ENCODE results near the gene GRIN3B. TPM values are rescaled to one million over a fixed set of nuclear protein-coding genes. Genes with fewer than 3 reads are reported as not detected.

The GRIN3B gene
- total and polyA plus RNA-seq, 9 donors: 0.11 to 0.58 (median 0.30) TPM; not detected in 1

- H3K36me3 ChIP-seq (ENCODE audit: control insufficient read depth, insufficient read depth, low read length): peaks cover 39% of the 10 kb centered on the region
- peaks cover 25% of the 10 kb centered on the region for H3K4me1 ChIP-seq (ENCODE audit: control insufficient read depth, insufficient read depth, low read length)
- H3K27ac ChIP-seq (ENCODE audit: low read length): no peak overlapping the region
- no peaks in the 10 kb centered on the region for H3K9me3 ChIP-seq (replicated peaks; ENCODE audit: control insufficient read depth, low read depth, low read length)
- DNase-seq: no peak
- no peak overlapping the region for H3K4me3 ChIP-seq (ENCODE audit: low read length)
- WGBS (ENCODE audit: insufficient coverage): 95% methylated on average over 14 of the region's 20 CpGs
- H3K27me3 ChIP-seq (ENCODE audit: control insufficient read depth, insufficient read depth, low read length): no peaks in the 10 kb centered on the region
Measured at GRCh38 chr19:1032264-1032867, 32.1 kb downstream of the GRIN3B start.

GRCh38 chr19:1035998-1036621 is 35.9 kb downstream of the GRIN3B start:
- no peak for DNase-seq
- Histone ChIP-seq H3K4me1 (ENCODE audit: control insufficient read depth, insufficient read depth, low read length) (peaks cover 25% of the 10 kb centered on the region), H3K27me3 (ENCODE audit: control insufficient read depth, insufficient read depth, low read length) (no peaks in the 10 kb centered on the region), H3K4me3 (ENCODE audit: low read length) (no peak overlapping the region), H3K9me3 (replicated peaks; ENCODE audit: control insufficient read depth, low read depth, low read length) (no peaks in the 10 kb centered on the region), H3K36me3 (ENCODE audit: control insufficient read depth, insufficient read depth, low read length) (peaks cover 41% of the 10 kb centered on the region), H3K27ac (ENCODE audit: low read length) (no peak overlapping the region)
- 87% methylated on average over 24 of the region's 29 CpGs for WGBS (ENCODE audit: insufficient coverage)

DNA sequence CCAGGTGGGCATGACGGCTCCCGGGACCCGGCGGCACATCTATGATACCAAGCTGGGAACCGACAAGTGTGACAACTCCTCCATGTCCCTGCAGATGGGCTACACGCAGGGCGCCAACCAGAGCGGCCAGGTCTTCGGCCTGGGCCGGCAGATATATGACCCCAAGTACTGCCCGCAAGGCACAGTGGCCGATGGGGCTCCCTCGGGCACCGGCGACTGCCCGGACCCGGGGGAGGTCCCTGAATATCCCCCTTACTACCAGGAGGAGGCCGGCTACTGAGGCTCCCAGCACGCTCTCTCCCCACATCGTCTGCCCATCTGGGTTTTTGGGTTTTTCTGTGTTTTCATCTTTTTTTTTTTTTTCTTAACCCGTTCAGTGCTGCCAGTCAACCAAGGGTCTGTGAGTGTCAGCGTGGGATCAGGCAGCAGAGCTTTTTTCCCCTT is 37.4 kb downstream of the GRIN3B start:
- peaks cover 2% of the 10 kb centered on the region for H3K27me3 ChIP-seq (ENCODE audit: control insufficient read depth, insufficient read depth, low read length)
- no peak for DNase-seq
- no peak overlapping the region for H3K4me3 ChIP-seq (ENCODE audit: low read length)
- peaks cover 30% of the 10 kb centered on the region for H3K36me3 ChIP-seq (ENCODE audit: control insufficient read depth, insufficient read depth, low read length)
- peaks cover 41% of the 10 kb centered on the region for H3K4me1 ChIP-seq (ENCODE audit: control insufficient read depth, insufficient read depth, low read length)
- 79% methylated on average over 15 of the region's 22 CpGs for WGBS (ENCODE audit: insufficient coverage)
- H3K27ac ChIP-seq (ENCODE audit: low read length): peak overlapping the region; percentile 59
- H3K9me3 ChIP-seq (replicated peaks; ENCODE audit: control insufficient read depth, low read depth, low read length): no peaks in the 10 kb centered on the region

DNA sequence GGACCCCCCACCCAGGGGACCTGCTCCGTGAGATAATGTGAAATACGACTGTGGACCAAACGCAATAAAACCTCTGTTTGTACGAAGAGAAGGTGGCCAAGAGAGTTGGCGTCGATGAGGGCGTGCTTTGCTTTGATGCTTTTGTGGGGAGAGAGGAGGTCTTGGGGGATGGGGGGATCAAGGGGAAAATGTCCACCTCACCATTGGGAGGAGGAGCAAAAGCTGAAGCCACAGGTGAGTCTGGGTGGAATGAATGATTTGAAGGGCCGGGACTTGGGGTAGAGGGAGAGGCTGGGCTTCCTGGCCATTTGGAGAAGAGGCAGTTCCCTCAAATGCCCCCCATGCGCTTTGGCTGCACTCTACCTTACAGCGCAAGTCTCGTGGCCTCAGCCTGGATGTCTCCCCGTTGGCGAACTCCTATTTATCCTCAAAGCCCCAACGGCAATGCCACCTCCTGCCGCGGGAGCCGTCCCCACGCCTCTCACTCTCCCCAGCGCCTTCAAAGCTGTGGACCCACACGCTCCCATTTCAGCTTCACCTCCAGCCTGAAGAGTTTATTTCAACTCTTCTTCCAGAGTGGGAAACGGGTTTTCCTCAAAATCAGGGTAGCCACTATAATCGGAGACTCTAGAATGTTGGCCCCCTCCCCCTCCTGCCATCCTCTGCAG is 38.9 kb downstream of the GRIN3B start:
- H3K27me3 ChIP-seq (ENCODE audit: control insufficient read depth, insufficient read depth, low read length): peaks cover 2% of the 10 kb centered on the region
- peaks cover 48% of the 10 kb centered on the region for H3K4me1 ChIP-seq (ENCODE audit: control insufficient read depth, insufficient read depth, low read length)
- WGBS (ENCODE audit: insufficient coverage): 55% methylated on average over 17 of the region's 22 CpGs
- H3K9me3 ChIP-seq (replicated peaks; ENCODE audit: control insufficient read depth, low read depth, low read length): no peaks in the 10 kb centered on the region
- H3K36me3 ChIP-seq (ENCODE audit: control insufficient read depth, insufficient read depth, low read length): peaks cover 23% of the 10 kb centered on the region
- no peak overlapping the region for H3K4me3 ChIP-seq (ENCODE audit: low read length)
- H3K27ac ChIP-seq (ENCODE audit: low read length): peak overlapping the region; percentile 7
- DNase-seq: no peak

DNA sequence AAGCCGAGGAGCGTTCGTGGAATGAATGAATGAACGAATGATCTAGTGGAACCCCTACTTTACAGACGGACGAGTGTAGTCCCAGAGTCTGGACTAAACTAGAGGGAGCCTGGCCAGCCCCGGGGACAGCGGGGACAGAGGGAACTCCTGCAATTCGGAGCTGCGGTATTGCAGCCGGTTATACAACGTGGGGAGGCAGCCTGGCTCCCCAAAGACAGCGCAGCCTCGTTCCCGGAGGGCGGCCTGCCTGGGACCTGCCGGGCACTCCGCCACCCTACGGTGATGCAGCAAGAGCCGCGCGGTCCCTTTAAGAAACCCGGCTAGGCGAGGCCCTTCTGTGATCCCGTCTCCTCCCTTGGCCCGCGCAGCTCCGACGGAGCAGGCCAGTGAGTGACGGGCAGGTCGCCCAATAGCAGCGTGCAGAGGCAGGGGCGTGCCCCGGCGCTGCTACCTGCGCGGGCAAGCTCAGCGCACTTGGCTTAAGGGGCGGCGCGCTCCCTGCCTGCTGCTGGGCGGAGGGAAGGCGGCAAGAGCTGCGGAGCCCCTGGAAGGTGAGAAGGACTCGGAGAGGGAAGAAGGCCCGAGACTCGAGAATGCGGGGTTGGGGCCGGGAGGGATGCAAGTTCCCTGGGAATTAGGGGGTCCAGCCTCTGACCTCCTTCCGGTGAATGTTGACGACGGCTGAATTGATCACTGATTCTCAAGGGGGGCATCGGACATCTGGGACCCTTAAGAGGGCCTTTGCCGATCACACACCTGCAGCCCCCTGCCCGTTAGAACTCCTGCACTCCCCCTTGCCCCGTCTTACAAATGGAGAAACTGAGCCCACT is 39.6 kb downstream of the GRIN3B start, which contains the start of gene ABCA7:
ABCA7 (plus strand) TSS at position 462 of the 830 bp plus-strand sequence. CDS start 1,255 bp downstream, outside the sequence.
- H3K27ac ChIP-seq (ENCODE audit: low read length): peak within 1 kb of the TSS; percentile 56
- under 1% methylated on average over 52 of the region's 56 CpGs for WGBS (ENCODE audit: insufficient coverage)
- H3K27me3 ChIP-seq (ENCODE audit: control insufficient read depth, insufficient read depth, low read length): peaks cover 2% of the 10 kb centered on the region
- peaks cover 28% of the 10 kb centered on the region for H3K36me3 ChIP-seq (ENCODE audit: control insufficient read depth, insufficient read depth, low read length)
- H3K4me1 ChIP-seq (ENCODE audit: control insufficient read depth, insufficient read depth, low read length): peaks cover 48% of the 10 kb centered on the region
- H3K9me3 ChIP-seq (replicated peaks; ENCODE audit: control insufficient read depth, low read depth, low read length): no peaks in the 10 kb centered on the region
- peak; percentile 98 for DNase-seq
- H3K4me3 ChIP-seq (ENCODE audit: low read length): peak within 1 kb of the TSS; percentile 57

DNA sequence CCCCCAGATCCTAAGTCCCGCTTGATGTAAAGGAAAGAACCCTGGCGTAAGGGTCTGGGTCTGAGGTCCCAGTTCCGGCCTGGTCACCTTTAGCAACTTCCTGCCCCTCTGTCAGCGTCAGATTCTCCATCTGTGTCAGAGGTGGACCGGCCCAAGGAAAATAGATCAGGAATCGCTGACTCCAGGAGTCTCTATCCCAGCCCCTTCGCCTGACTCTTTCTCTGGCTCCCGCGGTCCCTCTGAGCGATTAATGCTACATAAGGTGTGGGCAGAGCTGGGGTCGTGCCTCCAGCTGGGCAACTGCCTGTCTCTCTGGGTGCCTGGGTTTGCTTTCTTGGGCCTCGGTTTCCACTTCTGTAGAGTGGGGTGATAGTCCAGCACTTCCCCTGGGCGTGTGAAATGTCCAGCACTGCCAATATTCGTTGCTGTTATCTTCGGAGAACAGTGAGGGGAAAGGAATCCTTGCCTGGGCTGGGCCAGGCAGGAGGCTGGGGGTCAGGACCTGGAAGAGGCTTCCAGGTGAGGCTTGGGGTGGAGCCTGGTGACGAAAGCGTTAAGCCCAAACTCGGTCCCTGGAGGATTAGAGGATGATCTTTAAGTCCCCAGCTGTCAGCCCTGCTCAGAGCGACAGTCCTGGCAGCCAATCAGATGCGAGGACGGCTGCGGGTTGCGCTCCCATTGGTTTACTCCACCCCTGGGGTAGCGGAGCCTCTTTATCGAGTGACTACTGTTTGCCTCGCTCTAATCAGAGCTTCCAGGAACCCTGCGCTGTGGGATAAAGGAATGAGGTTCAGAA is 40.5 kb downstream of the GRIN3B start:
- peak; percentile 95 for DNase-seq
- H3K36me3 ChIP-seq (ENCODE audit: control insufficient read depth, insufficient read depth, low read length): peaks cover 28% of the 10 kb centered on the region
- H3K4me1 ChIP-seq (ENCODE audit: control insufficient read depth, insufficient read depth, low read length): peaks cover 48% of the 10 kb centered on the region
- WGBS (ENCODE audit: insufficient coverage): 2% methylated on average over 23 of the region's 27 CpGs
- H3K9me3 ChIP-seq (replicated peaks; ENCODE audit: control insufficient read depth, low read depth, low read length): no peaks in the 10 kb centered on the region
- peaks cover 2% of the 10 kb centered on the region for H3K27me3 ChIP-seq (ENCODE audit: control insufficient read depth, insufficient read depth, low read length)
- H3K4me3 ChIP-seq (ENCODE audit: low read length): peak overlapping the region; percentile 57
- H3K27ac ChIP-seq (ENCODE audit: low read length): peak overlapping the region; percentile 86

DNA sequence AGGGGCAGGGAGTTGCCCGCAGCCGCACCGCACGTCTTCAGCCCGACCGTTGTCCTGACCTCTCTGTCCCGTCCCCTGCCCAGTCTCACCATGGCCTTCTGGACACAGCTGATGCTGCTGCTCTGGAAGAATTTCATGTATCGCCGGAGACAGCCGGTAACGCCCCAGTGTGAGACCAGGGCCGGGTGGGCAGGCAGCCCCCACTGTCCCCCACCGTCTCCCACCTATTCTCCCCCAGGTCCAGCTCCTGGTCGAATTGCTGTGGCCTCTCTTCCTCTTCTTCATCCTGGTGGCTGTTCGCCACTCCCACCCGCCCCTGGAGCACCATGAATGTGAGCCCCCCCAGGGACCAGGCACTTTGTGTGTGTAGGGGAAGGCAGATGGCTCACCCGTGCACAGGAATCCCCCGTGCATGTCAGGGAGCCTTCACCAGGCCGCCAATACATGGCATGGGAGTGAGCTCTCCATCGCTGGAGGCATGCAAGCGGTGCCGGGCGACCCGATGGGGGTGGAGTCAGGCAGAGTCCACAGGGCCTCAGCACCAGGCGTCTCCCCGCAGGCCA is 41.1 kb downstream of the GRIN3B start:
- Histone ChIP-seq H3K36me3 (ENCODE audit: control insufficient read depth, insufficient read depth, low read length) (peaks cover 22% of the 10 kb centered on the region), H3K27me3 (ENCODE audit: control insufficient read depth, insufficient read depth, low read length) (peaks cover 2% of the 10 kb centered on the region), H3K9me3 (replicated peaks; ENCODE audit: control insufficient read depth, low read depth, low read length) (no peaks in the 10 kb centered on the region), H3K27ac (ENCODE audit: low read length) (peak overlapping the region; percentile 86), H3K4me3 (ENCODE audit: low read length) (peak overlapping the region; percentile 38), H3K4me1 (ENCODE audit: control insufficient read depth, insufficient read depth, low read length) (peaks cover 48% of the 10 kb centered on the region)
- no peak for DNase-seq
- WGBS (ENCODE audit: insufficient coverage): 28% methylated on average over 19 of the region's 26 CpGs

GRCh38 chr19:1041835-1042685 is 41.8 kb downstream of the GRIN3B start:
- 44% methylated on average over 42 of the region's 43 CpGs for WGBS (ENCODE audit: insufficient coverage)
- peak; percentile 89 for DNase-seq

More at GRCh38 chr19:1041835-1042685, 41.8 kb downstream of the GRIN3B start:
- Histone ChIP-seq H3K4me3 (ENCODE audit: low read length) (no peak overlapping the region), H3K4me1 (ENCODE audit: control insufficient read depth, insufficient read depth, low read length) (peaks cover 48% of the 10 kb centered on the region), H3K27ac (ENCODE audit: low read length) (peak overlapping the region; percentile 86), H3K9me3 (replicated peaks; ENCODE audit: control insufficient read depth, low read depth, low read length) (no peaks in the 10 kb centered on the region), H3K36me3 (ENCODE audit: control insufficient read depth, insufficient read depth, low read length) (peaks cover 20% of the 10 kb centered on the region), H3K27me3 (ENCODE audit: control insufficient read depth, insufficient read depth, low read length) (peaks cover 2% of the 10 kb centered on the region)

Data from muscle of leg (tissue), 11 donors.